OCI-LY7 (cell line): Measurements from ENCODE around the gene ACE. TPM values are rescaled to one million over a fixed set of nuclear protein-coding genes. Genes with fewer than 3 reads are reported as not detected.

Experiments used
- BruUV-seq: library from RNA; stranded (reverse); fragments of 400-500 nt; replicated peaks from 2 replicates; lab custom pipeline; 2021; lab: Mats Ljungman, UMichigan
- CTCF ChIA-PET: fragments of 300-600 bp; sonication (Branson Sonifier 250); formaldehyde crosslinking; loops from one replicate; lab custom pipeline; 2022; ENCODE audit warnings: antibody characterized with exemption; ENCODE audit not compliant: unreplicated experiment; lab: Charles Lee
- POLR2A ChIA-PET: fragments of 300-600 bp; sonication (Branson Sonifier 250); formaldehyde crosslinking; loops from one replicate; lab custom pipeline; 2022; ENCODE audit warnings: antibody characterized with exemption; lab: Charles Lee
- DNase-seq: peaks from one replicate; pipeline ENCODE4 v3.0.0-alpha.2; 2015; ENCODE audit warnings: low spot score
- H2AFZ ChIP-seq: fragments of 200-600 bp; sonication (generic), shearing (Covaris generic); 2 replicates; pipeline ENCODE4 v1.6.1; 2014; ENCODE audit warnings: mild to moderate bottlenecking, antibody characterized with exemption, low read length, moderate library complexity
- H3K27ac ChIP-seq: fragments of 200-600 bp; sonication (generic); 2 replicates; pipeline ENCODE4 v1.5.1; 2014; ENCODE audit warnings: mixed run types, low read depth, mild to moderate bottlenecking, moderate library complexity, low read length, inconsistent platforms; ENCODE audit not compliant: poor library complexity, severe bottlenecking
- H3K36me3 ChIP-seq: fragments of 200-600 bp; sonication (generic); 2 replicates; pipeline ENCODE4 v1.6.1; 2014; ENCODE audit warnings: mild to moderate bottlenecking, antibody characterized with exemption, low read length, moderate library complexity, mixed read lengths; ENCODE audit not compliant: insufficient read depth
- H3K4me1 ChIP-seq: fragments of 200-600 bp; sonication (generic); 2 replicates; pipeline ENCODE4 v1.5.1; 2014; ENCODE audit warnings: mild to moderate bottlenecking, low read length; ENCODE audit not compliant: insufficient read depth, poor library complexity, severe bottlenecking
- H3K4me2 ChIP-seq: fragments of 200-600 bp; sonication (generic); 2 replicates; pipeline ENCODE4 v1.6.1; 2014; ENCODE audit warnings: mild to moderate bottlenecking, low read length
- H3K4me3 ChIP-seq: fragments of 200-600 bp; sonication (generic); 2 replicates; pipeline ENCODE4 v1.5.1; 2014; ENCODE audit warnings: mild to moderate bottlenecking, low read depth, low read length; ENCODE audit not compliant: poor library complexity, severe bottlenecking
- H3K79me2 ChIP-seq: fragments of 200-600 bp; sonication (generic); 2 replicates; pipeline ENCODE4 v1.6.1; 2016; ENCODE audit warnings: low read depth, mild to moderate bottlenecking, low read length, moderate library complexity, mixed read lengths; ENCODE audit not compliant: insufficient read depth
- H3K9me2 ChIP-seq: fragments of 200-600 bp; sonication (generic); 2 replicates; pipeline ENCODE4 v1.6.1; 2016; ENCODE audit warnings: mild to moderate bottlenecking, low read length, mixed read lengths; ENCODE audit not compliant: insufficient read depth
- H3K9me3 ChIP-seq: fragments of 200-600 bp; sonication (generic); 2 replicates; pipeline ENCODE4 v1.6.1; 2014; ENCODE audit warnings: mild to moderate bottlenecking, mixed run types, low read length, mixed read lengths
- H4K20me1 ChIP-seq: fragments of 200-600 bp; sonication (generic); 2 replicates; pipeline ENCODE4 v1.6.1; 2014; ENCODE audit warnings: mild to moderate bottlenecking, antibody characterized with exemption, low read length, moderate library complexity, mixed read lengths; ENCODE audit not compliant: insufficient read depth
- CTCF ChIP-seq: fragments of 200-600 bp; sonication (generic); conservative IDR thresholded peaks from 2 replicates; pipeline ENCODE4 v1.5.1; 2014; ENCODE audit warnings: mild to moderate bottlenecking, antibody characterized with exemption, low read length, moderate library complexity, mixed read lengths
- EZH2phosphoT487 ChIP-seq: fragments of 200-600 bp; sonication (generic); IDR thresholded peaks from 2 replicates; pipeline ENCODE4 v1.6.1; 2018; ENCODE audit warnings: low read depth, borderline replicate concordance, mild to moderate bottlenecking, mixed run types, antibody characterized with exemption, low read length, moderate library complexity, mixed read lengths
- intact Hi-C: fragments of 100-400 bp; cut with micrococcal nuclease; formaldehyde crosslinking; loops from one replicate; pipeline ENCODE4 v1.10.0; 2022; ENCODE audit not compliant: unreplicated experiment
- total RNA-seq, 2 experiments: library from RNA; depleted of rRNA in 1 of 2; stranded (reverse); fragments of >200 nt in 1 of 2; shearing (Covaris generic) in 1 of 2; gene quantifications; 2 replicates each; pipeline ENCODE4 v1.2.3, GENCODE V29; 2014 to 2022

Gene ACE
- total RNA-seq, 2 experiments from 2014 or later = 2.3 to 5.1 TPM

GRCh38 chr17:63483655-63484575 lies 7.1 kb downstream of the ACE start:
- no peak overlapping the region for H2AFZ ChIP-seq
- no peaks in the 10 kb centered on the region for H3K9me2 ChIP-seq
- H3K27ac ChIP-seq = no peak overlapping the region
- H3K4me2 ChIP-seq = no peak overlapping the region
- ChIA-PET POLR2A (no interaction called here), CTCF (no interaction called here)
- H3K4me1 ChIP-seq = peaks cover 16% of the 10 kb centered on the region
- TF ChIP-seq CTCF (no peak), EZH2phosphoT487 (no peak)
- intact Hi-C loops = no loop called here
- no peaks in the 10 kb centered on the region for H3K36me3 ChIP-seq
- no peak overlapping the region for H3K4me3 ChIP-seq
- H4K20me1 ChIP-seq = no peaks in the 10 kb centered on the region
- no TSS peak for BruUV-seq
- no peaks in the 10 kb centered on the region for H3K79me2 ChIP-seq
- DNase-seq = no peak
- H3K9me3 ChIP-seq = no peaks in the 10 kb centered on the region

- BruUV-seq = no TSS peak
- DNase-seq = peak; percentile 28
- H3K9me2 ChIP-seq = no peaks in the 10 kb centered on the region
- no peaks in the 10 kb centered on the region for H3K79me2 ChIP-seq
- intact Hi-C loops = no loop called here
- H4K20me1 ChIP-seq = no peaks in the 10 kb centered on the region
- no peaks in the 10 kb centered on the region for H3K36me3 ChIP-seq
- peak overlapping the region; percentile 30; the same call in 1 of the 2 replicates for H2AFZ ChIP-seq
- H3K4me1 ChIP-seq = peaks cover 8% of the 10 kb centered on the region
- H3K4me2 ChIP-seq = peak overlapping the region; percentile 26; the same call in 1 of the 2 replicates
- TF ChIP-seq CTCF (no peak), EZH2phosphoT487 (no peak)
- POLR2A ChIA-PET = no interaction called here
- CTCF ChIA-PET = no interaction called here
- no peak overlapping the region for H3K4me3 ChIP-seq
- no peaks in the 10 kb centered on the region for H3K9me3 ChIP-seq
- no peak overlapping the region for H3K27ac ChIP-seq
Measured at GRCh38 chr17:63486317-63487013, 9.6 kb downstream of the ACE start.
